Measurements from ENCODE around the gene PPFIBP1. TPM values are rescaled to one million over a fixed set of nuclear protein-coding genes. Genes with fewer than 3 reads are reported as not detected.
A peak's percentile ranks its signal among the peaks of the same experiment; 100 is the strongest.

PPFIBP1 gene
- polyA plus RNA-seq, 1 donor (not counting 4 experiments of a cell fraction or from before 2014, with no cell fraction given) = 83.5 TPM

GRCh38 chr12:27493260-27493940, 30.6 kb upstream of the PPFIBP1 start:
- DNase-seq (ENCODE audit: low read depth, low spot score) = no peak

GRCh38 chr12:27497446-27497845, 26.6 kb upstream of the PPFIBP1 start:
- no peaks in the 10 kb centered on the region for H3K9me3 ChIP-seq (ENCODE audit: control insufficient read depth, low read depth, low read length)
- no peak for FAIRE-seq
- no peaks in the 10 kb centered on the region for H4K20me1 ChIP-seq (ENCODE audit: control insufficient read depth, extremely low read depth, insufficient read depth, low read length)
- H3K27ac ChIP-seq (ENCODE audit: control insufficient read depth, insufficient read depth, low read length) = no peak overlapping the region
- H3K9me1 ChIP-seq (ENCODE audit: control insufficient read depth, extremely low read depth, insufficient read depth, low read length) = no peaks in the 10 kb centered on the region
- H3K4me1 ChIP-seq (ENCODE audit: control insufficient read depth, extremely low read depth, insufficient read depth, low read length) = peaks cover 5% of the 10 kb centered on the region
- dilution Hi-C loops (cut with MboI; ENCODE audit: extremely low pct_ligation_motif_present, low sequenced_read_pairs) = no loop called here
- no peak overlapping the region for H3K4me3 ChIP-seq (ENCODE audit: control insufficient read depth in 2 of 3, extremely low read depth in 1 of 3, insufficient read depth in 2 of 3, low read depth in 1 of 3, low read length in 3 of 3)
- no peak for DNase-seq (ENCODE audit: low read depth, low spot score)
- H3K9ac ChIP-seq (ENCODE audit: control insufficient read depth, extremely low read depth, insufficient read depth, low read length) = no peak overlapping the region
- no peaks in the 10 kb centered on the region for H3K36me3 ChIP-seq (ENCODE audit: control insufficient read depth in 2 of 2, extremely low read depth in 1 of 2, insufficient read depth in 2 of 2, low read length in 2 of 2)
- H3K79me2 ChIP-seq (ENCODE audit: control insufficient read depth, insufficient read depth, low read length) = no peaks in the 10 kb centered on the region
- TF ChIP-seq EZH2 (IDR thresholded peaks at IDR 0.05; ENCODE audit: low read length) = no peak
- TF ChIP-seq CTCF (optimal IDR thresholded peaks at IDR 0.05 in 1 of 3, IDR thresholded peaks at IDR 0.05 in 1 of 3, conservative IDR thresholded peaks at IDR 0.05 in 1 of 3; ENCODE audit: extremely low read depth in 1 of 3, insufficient read depth in 2 of 3, low read length in 3 of 3) = no peak
- H3K27me3 ChIP-seq (ENCODE audit: control insufficient read depth, extremely low read depth, insufficient read depth, low read length) = no peaks in the 10 kb centered on the region
- H2AFZ ChIP-seq (ENCODE audit: control insufficient read depth, low read length) = no peak overlapping the region
- H3K4me2 ChIP-seq (ENCODE audit: control insufficient read depth, extremely low read depth, insufficient read depth, low read depth, low read length) = no peak overlapping the region

More at GRCh38 chr12:27493260-27493940, 30.6 kb upstream of the PPFIBP1 start:
- H4K20me1 ChIP-seq (ENCODE audit: control insufficient read depth, extremely low read depth, insufficient read depth, low read length) = no peaks in the 10 kb centered on the region
- H3K9me1 ChIP-seq (ENCODE audit: control insufficient read depth, extremely low read depth, insufficient read depth, low read length) = no peaks in the 10 kb centered on the region
- H3K27ac ChIP-seq (ENCODE audit: control insufficient read depth, insufficient read depth, low read length) = no peak overlapping the region
- no peak overlapping the region for H3K9ac ChIP-seq (ENCODE audit: control insufficient read depth, extremely low read depth, insufficient read depth, low read length)
- H3K4me3 ChIP-seq (ENCODE audit: control insufficient read depth in 2 of 3, extremely low read depth in 1 of 3, insufficient read depth in 2 of 3, low read depth in 1 of 3, low read length in 3 of 3) = no peak overlapping the region
- peak overlapping the region; percentile 4 for H2AFZ ChIP-seq (ENCODE audit: control insufficient read depth, low read length)
- no peaks in the 10 kb centered on the region for H3K79me2 ChIP-seq (ENCODE audit: control insufficient read depth, insufficient read depth, low read length)
- H3K4me2 ChIP-seq (ENCODE audit: control insufficient read depth, extremely low read depth, insufficient read depth, low read depth, low read length) = no peak overlapping the region
- peaks cover 5% of the 10 kb centered on the region for H3K4me1 ChIP-seq (ENCODE audit: control insufficient read depth, extremely low read depth, insufficient read depth, low read length)
- dilution Hi-C loops (cut with MboI; ENCODE audit: extremely low pct_ligation_motif_present, low sequenced_read_pairs) = no loop called here
- TF ChIP-seq CTCF (optimal IDR thresholded peaks at IDR 0.05 in 1 of 3, IDR thresholded peaks at IDR 0.05 in 1 of 3, conservative IDR thresholded peaks at IDR 0.05 in 1 of 3; ENCODE audit: extremely low read depth in 1 of 3, insufficient read depth in 2 of 3, low read length in 3 of 3) = no peak
- TF ChIP-seq EZH2 (IDR thresholded peaks at IDR 0.05; ENCODE audit: low read length) = no peak
- no peaks in the 10 kb centered on the region for H3K27me3 ChIP-seq (ENCODE audit: control insufficient read depth, extremely low read depth, insufficient read depth, low read length)
- H3K9me3 ChIP-seq (ENCODE audit: control insufficient read depth, low read depth, low read length) = no peaks in the 10 kb centered on the region
- no peaks in the 10 kb centered on the region for H3K36me3 ChIP-seq (ENCODE audit: control insufficient read depth in 2 of 2, extremely low read depth in 1 of 2, insufficient read depth in 2 of 2, low read length in 2 of 2)
- FAIRE-seq = peak; percentile 77
